T47D (cell line): ENCODE measurements around the gene ADCY6.
A peak's percentile ranks its signal among the peaks of the same experiment; 100 is the strongest.

Experiments used
- DNase-seq, 2 experiments: peaks; one replicate each; pipeline versions ENCODE4 v3.0.0 to v3.0.0-alpha.2; 2011 to 2012; ENCODE audit warnings: low read depth in 1 of 2, low spot score in 1 of 2
- JUND ChIP-seq: IDR thresholded peaks from 2 replicates; pipeline ENCODE4 v1.6.1; 2012; ENCODE audit warnings: low read depth
- in situ Hi-C: cut with HindIII; loops from 2 replicates; pipeline ENCODE4 v1.10.0; 2016; ENCODE audit warnings: low sequenced_read_pairs, low pct_unique_long_range_greater_than_20kb

ADCY6 gene

DNA sequence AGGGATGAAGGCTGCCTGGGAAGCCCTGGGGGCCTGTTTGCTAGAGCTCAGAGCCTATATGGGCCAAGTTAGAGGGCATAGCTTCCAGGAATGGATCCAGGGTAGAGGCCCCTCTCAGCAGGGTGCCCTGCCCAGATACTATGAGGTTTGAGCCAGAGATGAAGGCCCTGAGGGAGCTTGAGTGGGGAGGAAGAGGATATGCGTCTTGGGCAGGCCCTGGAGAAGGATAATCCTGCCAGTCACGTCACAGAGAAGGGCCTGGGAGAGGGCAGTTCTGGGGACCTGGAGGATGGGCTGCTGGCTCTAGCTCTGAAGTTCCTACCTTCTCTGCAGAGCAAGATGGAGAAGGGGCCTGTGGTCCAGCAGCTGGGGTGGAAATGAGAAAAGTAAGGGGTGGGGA, 23.5 kb upstream of the ADCY6 start:
- in situ Hi-C loops = no loop called here
- TF ChIP-seq JUND = no peak
- DNase-seq = no peak

DNA sequence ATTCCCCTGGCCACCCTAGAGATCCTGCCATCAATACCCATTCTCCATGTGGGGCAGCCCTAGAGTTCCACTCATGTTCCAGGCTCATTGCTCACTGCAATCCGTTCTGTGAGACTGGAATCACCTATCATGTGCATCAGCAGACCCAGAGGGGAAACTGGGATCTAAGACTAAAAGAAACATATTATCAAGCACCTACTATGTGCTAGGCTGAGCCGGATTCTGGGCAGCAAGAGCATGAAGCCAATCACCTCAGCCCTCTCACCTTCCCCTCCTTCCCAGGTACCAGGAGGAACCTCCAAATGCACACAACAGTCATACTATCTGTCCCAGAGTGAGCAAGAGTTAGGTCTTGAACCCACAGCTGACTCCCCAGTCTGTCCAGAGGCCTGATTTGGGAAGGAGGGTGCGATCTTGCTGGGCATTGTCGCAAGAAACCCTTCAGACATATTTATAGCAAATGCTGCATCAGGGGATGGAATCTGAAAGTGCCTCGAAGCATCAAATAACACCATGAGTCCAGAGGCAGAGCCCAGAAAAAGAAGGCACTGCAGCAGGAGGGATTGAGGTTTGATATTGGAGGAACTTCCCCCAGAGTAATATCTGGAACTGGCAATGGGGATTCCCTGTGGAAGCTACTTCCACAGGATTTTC, 22.7 kb upstream of the ADCY6 start:
- no peak for TF ChIP-seq JUND
- in situ Hi-C loops = no loop called here
- no peak for DNase-seq

DNA sequence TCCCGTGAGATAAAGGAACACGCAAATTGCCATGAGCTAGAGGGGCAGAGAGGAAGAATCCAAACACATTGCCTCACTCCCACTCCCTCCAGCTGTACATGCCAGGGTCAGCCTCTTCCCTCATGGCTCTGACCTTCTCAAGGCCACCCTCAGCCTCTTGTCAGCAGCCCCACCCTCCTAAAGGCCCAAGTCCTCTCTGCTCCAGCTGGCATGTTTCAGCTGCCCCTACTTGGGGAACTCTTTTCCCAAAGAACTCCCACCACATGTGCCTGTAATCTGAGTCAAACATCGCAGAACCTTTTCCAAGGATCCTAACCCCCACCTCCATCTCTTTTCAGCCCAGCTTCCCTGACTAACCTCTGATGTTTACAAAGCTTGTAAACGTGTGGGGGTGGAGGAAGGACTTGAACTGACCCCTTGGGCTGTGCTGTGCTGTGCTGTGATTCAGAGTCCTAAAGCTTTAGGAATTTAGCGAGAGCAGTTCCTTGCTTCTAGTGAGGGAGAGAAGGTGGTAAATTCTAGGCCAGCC, 22.1 kb upstream of the ADCY6 start:
- no peak for DNase-seq
- in situ Hi-C loops = no loop called here
- TF ChIP-seq JUND = no peak

DNA sequence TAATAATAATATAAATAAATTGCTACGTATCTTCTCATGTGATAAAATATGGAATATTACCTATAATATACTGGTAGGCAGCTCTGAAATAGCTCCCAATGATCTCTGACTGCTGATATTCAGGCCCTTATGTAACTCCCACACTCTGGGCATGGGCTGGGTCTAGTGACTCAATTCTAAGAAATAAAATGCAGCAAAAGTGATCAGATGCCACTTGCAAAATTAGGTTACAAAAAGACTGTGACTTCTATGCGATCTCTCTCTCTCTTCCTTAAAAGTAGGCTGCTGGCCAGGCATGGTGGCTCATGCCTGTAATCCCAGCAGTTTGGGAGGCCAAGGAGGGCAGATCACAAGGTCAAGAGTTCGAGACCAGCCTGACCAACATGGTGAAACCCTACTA, 19.1 kb upstream of the ADCY6 start:
- DNase-seq = no peak
- in situ Hi-C loops = no loop called here
- no peak for TF ChIP-seq JUND

DNA sequence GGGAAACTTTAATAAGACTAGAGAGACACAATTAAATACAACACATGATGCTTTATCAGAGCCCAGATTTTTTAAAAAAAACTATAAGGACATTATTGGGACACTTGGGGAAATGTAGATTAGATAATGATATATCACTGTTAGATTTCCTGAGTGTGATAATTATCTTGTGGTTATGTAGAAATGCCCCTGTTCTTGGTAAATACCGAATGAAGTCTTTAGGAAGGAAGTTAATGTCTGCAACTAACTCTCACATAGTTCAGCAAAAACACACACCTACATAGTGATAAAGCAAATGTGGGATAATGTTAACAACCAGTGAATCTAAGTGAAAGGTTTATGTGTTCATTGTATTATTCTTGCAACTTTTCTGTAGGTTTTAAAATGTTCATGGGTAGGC, 14.8 kb upstream of the ADCY6 start:
- no peak for DNase-seq
- in situ Hi-C loops = no loop called here
- TF ChIP-seq JUND = no peak

DNA sequence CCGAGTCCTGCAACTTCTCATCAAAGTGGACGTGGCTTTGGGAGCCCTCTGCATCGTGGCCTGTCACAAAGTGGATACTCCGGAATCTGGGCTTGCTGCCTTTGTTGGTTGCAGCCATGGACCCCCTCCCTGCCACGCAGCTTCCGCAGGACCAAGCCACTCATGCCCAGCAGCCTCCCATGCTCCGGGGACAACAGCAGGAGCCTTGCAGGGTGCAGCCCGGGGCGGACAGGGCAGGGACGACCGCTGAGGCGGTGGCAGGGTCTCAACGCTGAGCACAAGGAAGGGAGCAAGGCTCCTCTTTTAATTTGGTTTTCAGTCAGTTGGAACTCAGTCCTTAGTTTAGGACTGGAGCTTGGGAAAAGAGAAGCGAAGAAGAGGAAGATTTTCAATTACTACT, 12.1 kb upstream of the ADCY6 start:
- in situ Hi-C loops = no loop called here
- TF ChIP-seq JUND = no peak
- no peak for DNase-seq

DNA sequence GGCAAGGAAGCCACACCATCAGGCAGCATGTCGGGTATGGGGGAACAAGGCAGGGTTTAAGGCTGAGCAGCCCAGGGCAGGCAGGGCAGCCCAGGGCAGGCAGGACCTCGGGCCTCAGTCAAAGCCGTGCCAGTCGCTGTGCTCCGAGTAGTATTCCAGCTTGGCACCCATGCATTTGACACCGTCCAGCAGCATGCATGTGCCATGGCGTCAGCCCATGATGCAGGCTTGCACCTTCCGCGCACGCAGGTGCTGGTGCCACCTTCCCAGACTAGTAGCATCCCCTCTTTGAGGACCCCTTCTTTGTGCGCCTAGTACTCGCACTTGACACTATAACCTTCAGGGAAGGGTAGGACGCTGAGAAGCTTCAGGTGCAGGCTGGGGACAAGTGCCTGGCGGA, 11.6 kb upstream of the ADCY6 start:
- TF ChIP-seq JUND = no peak
- in situ Hi-C loops = no loop called here

DNA sequence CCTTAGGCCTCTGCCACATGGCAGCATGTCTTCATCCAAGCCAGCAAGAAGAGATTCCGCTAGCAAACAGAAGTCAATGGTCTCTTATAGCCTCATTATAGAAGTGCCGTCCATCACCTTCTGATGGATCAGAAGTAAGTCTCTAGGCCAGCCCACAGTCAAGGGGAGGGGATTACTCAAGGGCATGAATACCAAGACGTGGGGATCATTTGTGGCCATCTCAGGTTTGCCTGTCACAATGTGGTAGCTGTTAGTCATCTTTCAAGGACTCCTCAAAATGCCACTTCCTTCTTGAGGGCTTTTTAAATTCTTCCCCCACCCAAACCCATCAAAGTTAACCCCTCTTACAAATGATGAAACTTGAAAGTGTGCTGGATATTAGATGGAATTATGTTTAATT, 8.1 kb upstream of the ADCY6 start:
- DNase-seq = no peak
- no peak for TF ChIP-seq JUND
- in situ Hi-C loops = no loop called here

More for the DNA sequence above, 11.6 kb upstream of the ADCY6 start:
- no peak for DNase-seq

DNA sequence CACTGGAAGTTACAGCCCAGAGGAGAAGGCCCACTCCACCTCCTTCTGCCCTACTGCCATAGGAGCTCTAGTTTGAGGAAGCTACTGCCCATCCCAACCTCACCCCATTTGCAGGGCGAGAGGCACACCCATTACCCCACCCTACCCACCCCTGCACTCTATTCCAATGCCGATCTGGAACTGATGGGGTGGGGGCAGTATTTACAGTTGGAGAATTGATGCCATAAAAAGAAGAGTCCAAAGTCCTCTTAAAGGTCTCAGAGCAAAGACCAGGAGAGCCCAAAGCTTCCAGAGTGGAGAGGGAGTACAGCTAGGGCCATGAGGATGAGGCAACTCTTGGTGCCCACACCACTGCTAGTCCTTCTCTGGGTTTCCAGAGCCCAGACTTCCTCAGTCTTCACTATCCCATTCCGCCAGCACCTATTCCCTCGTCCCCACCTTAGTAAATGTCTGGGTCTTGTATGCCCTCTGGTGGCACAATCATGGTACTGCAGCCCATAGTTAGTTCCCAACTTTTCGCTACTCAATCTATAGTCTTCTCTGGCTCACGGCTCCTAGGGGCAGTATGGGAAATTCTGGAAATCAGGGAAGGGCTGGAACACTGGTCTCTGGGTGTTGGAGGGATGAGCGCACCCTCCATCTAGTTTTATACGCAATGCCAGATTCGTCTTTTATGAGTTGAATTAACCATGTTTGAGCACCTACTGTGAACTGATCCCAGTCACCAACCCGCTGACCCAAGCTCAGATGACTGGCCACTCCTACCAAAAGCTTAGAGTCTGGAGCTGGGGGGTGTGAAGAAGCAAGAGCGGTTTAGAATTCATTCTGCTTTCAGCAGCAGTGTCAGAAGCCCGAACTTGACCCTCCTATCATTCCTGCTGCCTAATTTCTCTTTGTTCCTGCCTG, 6.9 kb upstream of the ADCY6 start:
- no peak for TF ChIP-seq JUND
- peak; percentile 91 for DNase-seq
- in situ Hi-C loops = no loop called here

DNA sequence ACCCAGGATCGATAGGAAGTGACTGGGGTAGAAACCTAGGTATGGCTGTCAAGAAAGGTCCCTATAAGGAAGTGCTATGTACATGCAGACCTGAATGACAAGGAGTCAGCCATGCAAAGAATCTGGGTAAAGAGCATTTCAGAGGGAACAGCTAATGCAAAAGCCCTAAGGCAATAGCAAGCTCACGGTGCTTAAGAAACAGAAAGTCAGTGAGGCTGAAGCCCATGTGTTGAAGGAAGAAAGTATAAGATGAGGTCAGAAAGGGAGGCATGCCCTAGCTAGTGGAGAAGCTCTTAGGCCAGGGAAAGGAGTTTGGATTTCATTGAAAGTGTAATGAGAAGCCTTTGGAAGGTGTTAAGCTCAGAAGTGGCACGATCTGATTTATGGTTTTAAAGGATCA, 6.0 kb upstream of the ADCY6 start:
- TF ChIP-seq JUND = no peak
- in situ Hi-C loops = no loop called here
- DNase-seq = peak in 1 of 2 experiments; percentile 81

DNA sequence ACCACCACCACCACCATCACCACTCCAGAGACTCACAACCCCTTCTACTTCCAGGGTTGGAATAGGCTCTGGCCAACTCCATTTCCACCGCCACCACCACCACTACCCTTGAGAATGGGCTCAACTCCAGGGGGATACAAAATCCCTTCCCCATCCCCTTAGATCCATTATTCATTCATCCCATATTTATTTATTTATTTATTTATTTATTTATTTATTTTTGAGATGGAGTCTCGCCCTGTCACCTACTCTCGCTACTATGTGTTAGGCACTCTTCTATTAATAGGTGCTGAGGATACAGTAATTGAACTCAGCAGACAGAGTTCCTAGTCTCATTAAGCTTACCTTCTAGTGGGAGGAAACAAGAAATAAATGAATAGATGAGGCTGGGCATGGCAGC, 4.8 kb upstream of the ADCY6 start:
- in situ Hi-C loops = no loop called here
- no peak for DNase-seq
- TF ChIP-seq JUND = no peak

DNA sequence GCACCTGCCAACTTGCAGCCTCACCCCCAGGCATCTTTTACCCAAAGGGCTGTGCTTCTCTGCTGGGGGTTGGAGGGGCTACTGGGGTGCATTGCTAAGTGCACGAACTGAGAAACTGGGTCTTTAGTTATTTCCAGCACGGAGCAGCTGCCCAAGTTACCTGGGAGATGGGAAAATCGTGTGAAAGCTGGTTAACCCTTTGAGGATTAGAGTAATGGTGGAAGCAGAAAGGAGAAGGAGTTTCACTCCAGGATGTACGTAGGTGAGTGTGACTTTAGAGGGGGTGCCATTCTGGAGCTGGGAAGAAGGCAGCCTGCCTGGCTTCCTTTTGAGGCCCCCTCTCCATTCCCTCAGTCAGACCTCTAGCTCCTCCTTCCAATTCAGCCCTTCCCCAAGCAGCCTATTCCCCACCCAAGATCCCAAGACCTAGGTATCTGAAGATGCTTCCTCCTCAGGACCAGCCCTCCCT, 1.0 kb upstream of the ADCY6 start:
- in situ Hi-C loops = no loop called here
- DNase-seq = no peak
- TF ChIP-seq JUND = no peak

DNA sequence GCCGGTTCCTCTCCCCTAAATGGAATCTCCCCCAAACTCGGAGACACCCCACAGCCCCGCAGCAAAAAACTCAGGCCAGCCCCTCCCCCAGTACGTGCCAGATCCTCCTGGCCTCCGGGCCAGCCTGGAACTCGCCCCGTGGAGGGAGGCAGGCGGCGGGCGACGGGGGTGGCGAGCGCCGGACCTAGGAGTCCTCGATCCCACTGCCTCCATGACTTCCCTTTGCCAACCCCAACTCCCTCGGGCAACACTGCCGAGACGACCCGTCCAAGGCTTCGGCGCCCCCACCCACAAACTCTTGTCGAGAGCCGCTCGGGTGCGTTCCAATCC, 400 bp downstream of the ADCY6 start:
- no peak for DNase-seq
- TF ChIP-seq JUND = no peak
- in situ Hi-C loops = no loop called here
